ENCODE measurements around the gene TAB3. TPM values are rescaled to one million over a fixed set of nuclear protein-coding genes. Genes with fewer than 3 reads are reported as not detected.
A peak's percentile ranks its signal among the peaks of the same experiment; 100 is the strongest.

The TAB3 gene
- polyA plus RNA-seq, 3 donors, result 4.4 to 11.8 (median 5.4) TPM

- Mint-ChIP-seq H3K9me3 (no peaks in the 10 kb centered on the region), H3K27me3 (ENCODE audit: low read depth in 3 of 3) (peaks cover 0 to 8% (median 0%) of the 10 kb centered on the region in 3 donors), H3K27ac (no peak overlapping the region), H3K4me3 (no peak overlapping the region), H3K36me3 (peaks cover 40 to 50% of the 10 kb centered on the region in 2 donors), H3K4me1 (no peaks in the 10 kb centered on the region)
- intact Hi-C loops (cut with micrococcal nuclease), result no loop called here
- TF ChIP-seq, protein P1, sequence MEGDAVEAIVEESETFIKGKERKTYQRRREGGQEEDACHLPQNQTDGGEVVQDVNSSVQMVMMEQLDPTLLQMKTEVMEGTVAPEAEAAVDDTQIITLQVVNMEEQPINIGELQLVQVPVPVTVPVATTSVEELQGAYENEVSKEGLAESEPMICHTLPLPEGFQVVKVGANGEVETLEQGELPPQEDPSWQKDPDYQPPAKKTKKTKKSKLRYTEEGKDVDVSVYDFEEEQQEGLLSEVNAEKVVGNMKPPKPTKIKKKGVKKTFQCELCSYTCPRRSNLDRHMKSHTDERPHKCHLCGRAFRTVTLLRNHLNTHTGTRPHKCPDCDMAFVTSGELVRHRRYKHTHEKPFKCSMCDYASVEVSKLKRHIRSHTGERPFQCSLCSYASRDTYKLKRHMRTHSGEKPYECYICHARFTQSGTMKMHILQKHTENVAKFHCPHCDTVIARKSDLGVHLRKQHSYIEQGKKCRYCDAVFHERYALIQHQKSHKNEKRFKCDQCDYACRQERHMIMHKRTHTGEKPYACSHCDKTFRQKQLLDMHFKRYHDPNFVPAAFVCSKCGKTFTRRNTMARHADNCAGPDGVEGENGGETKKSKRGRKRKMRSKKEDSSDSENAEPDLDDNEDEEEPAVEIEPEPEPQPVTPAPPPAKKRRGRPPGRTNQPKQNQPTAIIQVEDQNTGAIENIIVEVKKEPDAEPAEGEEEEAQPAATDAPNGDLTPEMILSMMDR (IDR thresholded peaks at IDR 0.05), result no peak
- Histone ChIP-seq H3K4me2 (replicated peaks; ENCODE audit: extremely low read depth, low read length, poor library complexity, severe bottlenecking) (no peak overlapping the region), H3K4me3 (replicated peaks in 1 of 3; ENCODE audit: low read depth in 2 of 3, low read length in 3 of 3) (no peak overlapping the region), H3K9me3 (replicated peaks in 1 of 2; ENCODE audit: control insufficient read depth in 1 of 2, insufficient read depth in 1 of 2, low read length in 2 of 2) (no peaks in the 10 kb centered on the region), H3K36me3 (replicated peaks in 1 of 2; ENCODE audit: control insufficient read depth in 1 of 2, insufficient read depth in 2 of 2, low read length in 2 of 2) (peaks cover 40 to 57% of the 10 kb centered on the region in 2 donors), H3K9ac (ENCODE audit: insufficient read depth, low read length, poor library complexity, severe bottlenecking) (no peak overlapping the region), H4K20me1 (ENCODE audit: insufficient read depth, low read length) (no peaks in the 10 kb centered on the region), H3K27ac (ENCODE audit: low read depth in 1 of 2, low read length in 2 of 2) (no peak overlapping the region), H3K27me3 (ENCODE audit: control insufficient read depth in 2 of 2, insufficient read depth in 2 of 2, low read length in 2 of 2) (peaks cover 0 to 3% of the 10 kb centered on the region in 2 donors), H3K79me2 (ENCODE audit: insufficient read depth, low read length) (no peaks in the 10 kb centered on the region), H2AFZ (ENCODE audit: insufficient read depth, low read depth, low read length, poor library complexity, severe bottlenecking) (no peak overlapping the region), H3K4me1 (ENCODE audit: control insufficient read depth in 1 of 2, insufficient read depth in 2 of 2, low read length in 2 of 2) (no peaks in the 10 kb centered on the region)
- DNase-seq, result no peak
- no CpG with 5 or more reads among the region's 4 CpGs for WGBS (ENCODE audit: insufficient coverage)
Observed at GRCh38 chrX:30833896-30834295, 55.2 kb downstream of the TAB3 start.

DNA sequence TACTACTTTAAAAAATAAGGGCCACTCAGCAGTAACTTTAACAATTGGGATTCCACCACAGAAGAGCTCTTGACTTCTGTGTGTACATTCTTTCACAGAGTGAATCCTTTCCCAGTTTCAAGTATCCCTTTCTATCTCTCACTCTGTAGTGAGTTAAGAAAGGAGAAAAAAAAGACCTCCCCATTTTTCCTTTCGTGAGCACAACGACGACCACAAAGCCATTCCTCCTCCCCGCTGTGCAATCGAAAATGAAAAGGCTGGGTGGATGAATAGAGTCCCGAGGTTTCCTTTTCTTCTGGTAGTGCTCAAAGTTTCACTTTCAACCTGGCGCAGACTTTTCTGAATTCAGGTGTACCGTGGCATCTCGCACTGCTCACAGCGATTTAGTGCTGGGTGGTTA lies 58.0 kb downstream of the TAB3 start:
- H3K27ac Mint-ChIP-seq, result peak overlapping the region in 1 of 7 donors; percentile 54
- Histone ChIP-seq H2AFZ (ENCODE audit: insufficient read depth, low read depth, low read length, poor library complexity, severe bottlenecking) (no peak overlapping the region), H3K9me3 (replicated peaks in 1 of 2; ENCODE audit: control insufficient read depth in 1 of 2, insufficient read depth in 1 of 2, low read length in 2 of 2) (no peaks in the 10 kb centered on the region), H3K4me2 (replicated peaks; ENCODE audit: extremely low read depth, low read length, poor library complexity, severe bottlenecking) (no peak overlapping the region), H3K79me2 (ENCODE audit: insufficient read depth, low read length) (no peaks in the 10 kb centered on the region), H4K20me1 (ENCODE audit: insufficient read depth, low read length) (no peaks in the 10 kb centered on the region), H3K4me1 (ENCODE audit: control insufficient read depth in 1 of 2, insufficient read depth in 2 of 2, low read length in 2 of 2) (no peaks in the 10 kb centered on the region), H3K9ac (ENCODE audit: insufficient read depth, low read length, poor library complexity, severe bottlenecking) (no peak overlapping the region), H3K27me3 (ENCODE audit: control insufficient read depth in 2 of 2, insufficient read depth in 2 of 2, low read length in 2 of 2) (peaks cover 0 to 3% of the 10 kb centered on the region in 2 donors), H3K27ac (ENCODE audit: low read depth in 1 of 2, low read length in 2 of 2) (no peak overlapping the region), H3K36me3 (replicated peaks in 1 of 2; ENCODE audit: control insufficient read depth in 1 of 2, insufficient read depth in 2 of 2, low read length in 2 of 2) (peaks cover 25 to 29% of the 10 kb centered on the region in 2 donors), H3K4me3 (replicated peaks in 1 of 3; ENCODE audit: low read depth in 2 of 3, low read length in 3 of 3) (no peak overlapping the region)
- TF ChIP-seq, protein P1 (IDR thresholded peaks at IDR 0.05), result no peak
- peaks cover 28 to 29% of the 10 kb centered on the region in 2 donors for H3K36me3 Mint-ChIP-seq
- no CpG with 5 or more reads among the region's 10 CpGs for WGBS (ENCODE audit: insufficient coverage)
- H3K4me1 Mint-ChIP-seq, result no peaks in the 10 kb centered on the region
- H3K4me3 Mint-ChIP-seq, result no peak overlapping the region
- no peaks in the 10 kb centered on the region for H3K9me3 Mint-ChIP-seq
- intact Hi-C loops (cut with micrococcal nuclease), result no loop called here
- DNase-seq, result no peak
- H3K27me3 Mint-ChIP-seq (ENCODE audit: low read depth in 3 of 3), result peaks cover 0 to 4% (median 0%) of the 10 kb centered on the region in 3 donors
